ENCODE measurements around the gene VPS33A. TPM values are rescaled to one million over a fixed set of nuclear protein-coding genes. Genes with fewer than 3 reads are reported as not detected.

The VPS33A gene
- total and polyA plus RNA-seq, 2 donors (not counting 3 experiments of a cell fraction or from before 2014, with no cell fraction given), result 12.1 to 23.1 TPM

- TF ChIP-seq EZH2 (IDR thresholded peaks at IDR 0.05; ENCODE audit: borderline replicate concordance, low read depth, low read length, severe bottlenecking) (no peak), POLR2A (IDR thresholded peaks at IDR 0.05; ENCODE audit: low read depth, low read length) (no peak), POLR2AphosphoS5 (IDR thresholded peaks at IDR 0.05; ENCODE audit: insufficient read depth, low read depth, low read length) (no peak), MAX (IDR thresholded peaks at IDR 0.05; ENCODE audit: insufficient read depth, insufficient read length) (no peak), GATA2 (IDR thresholded peaks at IDR 0.05; ENCODE audit: insufficient read depth, insufficient read length, low read depth, low read length) (no peak), JUN (IDR thresholded peaks at IDR 0.05; ENCODE audit: borderline replicate concordance, insufficient read depth, insufficient read length, low read depth) (no peak), MYC (IDR thresholded peaks at IDR 0.05; ENCODE audit: low read depth, low read length) (no peak), FOS (IDR thresholded peaks at IDR 0.05; ENCODE audit: borderline replicate concordance, insufficient read depth, low read length) (no peak)
- TF ChIP-seq, protein P1, sequence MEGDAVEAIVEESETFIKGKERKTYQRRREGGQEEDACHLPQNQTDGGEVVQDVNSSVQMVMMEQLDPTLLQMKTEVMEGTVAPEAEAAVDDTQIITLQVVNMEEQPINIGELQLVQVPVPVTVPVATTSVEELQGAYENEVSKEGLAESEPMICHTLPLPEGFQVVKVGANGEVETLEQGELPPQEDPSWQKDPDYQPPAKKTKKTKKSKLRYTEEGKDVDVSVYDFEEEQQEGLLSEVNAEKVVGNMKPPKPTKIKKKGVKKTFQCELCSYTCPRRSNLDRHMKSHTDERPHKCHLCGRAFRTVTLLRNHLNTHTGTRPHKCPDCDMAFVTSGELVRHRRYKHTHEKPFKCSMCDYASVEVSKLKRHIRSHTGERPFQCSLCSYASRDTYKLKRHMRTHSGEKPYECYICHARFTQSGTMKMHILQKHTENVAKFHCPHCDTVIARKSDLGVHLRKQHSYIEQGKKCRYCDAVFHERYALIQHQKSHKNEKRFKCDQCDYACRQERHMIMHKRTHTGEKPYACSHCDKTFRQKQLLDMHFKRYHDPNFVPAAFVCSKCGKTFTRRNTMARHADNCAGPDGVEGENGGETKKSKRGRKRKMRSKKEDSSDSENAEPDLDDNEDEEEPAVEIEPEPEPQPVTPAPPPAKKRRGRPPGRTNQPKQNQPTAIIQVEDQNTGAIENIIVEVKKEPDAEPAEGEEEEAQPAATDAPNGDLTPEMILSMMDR (IDR thresholded peaks at IDR 0.05; ENCODE audit: extremely low read depth in 1 of 2, insufficient read depth in 1 of 2, low read depth in 1 of 2, low read length in 2 of 2), result no peak
- DNase-seq (ENCODE audit: low read depth, low spot score), result no peak
- H3K79me2 ChIP-seq (ENCODE audit: control insufficient read depth, insufficient read depth, low read length), result peaks cover 26% of the 10 kb centered on the region
- no peak overlapping the region for H3K4me2 ChIP-seq (ENCODE audit: insufficient read depth, low read length)
- ChIA-PET POLR2A (no interaction called here), CTCF (interaction anchor here (1.5 to 1.7 kb wide), 2 partner anchors 13 to 96 kb away, joined by 3 to 5 read pairs; no protein-coding TSS in a partner anchor)
- no peaks in the 10 kb centered on the region for H3K27me3 ChIP-seq (ENCODE audit: control insufficient read depth in 2 of 2, insufficient read depth in 2 of 2, low read length in 2 of 2)
- H2AFZ ChIP-seq (ENCODE audit: low read depth, low read length), result no peak overlapping the region
- H3K4me3 ChIP-seq (replicated peaks in 1 of 3; ENCODE audit: insufficient read depth in 1 of 3, low read depth in 1 of 3, low read length in 3 of 3), result no peak overlapping the region
- dilution Hi-C loops (cut with MboI; ENCODE audit: extremely low pct_ligation_motif_present, low sequenced_read_pairs), result no loop called here
- peaks cover 2 to 8% of the 10 kb centered on the region in 2 experiments for H3K36me3 ChIP-seq (ENCODE audit: control insufficient read depth in 2 of 2, extremely low read depth in 1 of 2, insufficient read depth in 2 of 2, low read length in 2 of 2)
- no peak overlapping the region for H3K9ac ChIP-seq (replicated peaks; ENCODE audit: extremely low read depth, insufficient read depth, low read length)
- no peaks in the 10 kb centered on the region for H4K20me1 ChIP-seq (replicated peaks; ENCODE audit: control insufficient read depth, extremely low read depth, insufficient read depth, low read length)
- intact Hi-C loops (cut with micrococcal nuclease), result loop anchor here (5.0 kb wide), 1 partner anchor 525 kb away; the partner anchor contains the start of gene DENR
- peaks cover 10% of the 10 kb centered on the region for H3K4me1 ChIP-seq (ENCODE audit: control insufficient read depth, extremely low read depth, insufficient read depth, low read length)
- no peak overlapping the region for H3K27ac ChIP-seq (ENCODE audit: insufficient read depth, low read depth, low read length)
- FAIRE-seq, result no peak
- no peaks in the 10 kb centered on the region for H3K9me1 ChIP-seq (replicated peaks; ENCODE audit: control insufficient read depth, extremely low read depth, insufficient read depth, low read length)
- no TSS peak for BruUV-seq (replicated peaks)
- no peaks in the 10 kb centered on the region for H3K9me3 ChIP-seq (replicated peaks; ENCODE audit: control insufficient read depth, insufficient read depth, low read length)
Observed at GRCh38 chr12:122227341-122227740, 39.0 kb downstream of the VPS33A start.
